SK-N-SH (cell line): ENCODE results near the gene ZNF688. TPM values are rescaled to one million over a fixed set of nuclear protein-coding genes. Genes with fewer than 3 reads are reported as not detected.

Source experiments
- CTCF ChIA-PET: fragments of 300-600, 350-600 bp; formaldehyde crosslinking; extraction: SDS; loops from one replicate; lab custom pipeline; 2021; lab: Yijun Ruan, JAX
- POLR2A ChIA-PET: fragments of 350-600 bp; sonication (Branson Sonifier 250); formaldehyde crosslinking; extraction: SDS; loops from one replicate; lab custom pipeline; 2020; ENCODE audit warnings: antibody characterized with exemption, inconsistent platforms; lab: Yijun Ruan, JAX
- DNase-seq: peaks from one replicate; pipeline ENCODE4 v3.0.0; 2012
- H2AFZ ChIP-seq: fragments of 200-600 bp; sonication (generic); 2 replicates; pipeline ENCODE4 v1.8.1; 2016; ENCODE audit warnings: antibody characterized with exemption, mild to moderate bottlenecking, low read depth
- H3F3A ChIP-seq: fragments of 200-600 bp; sonication (generic); replicated peaks from 2 replicates; pipeline ENCODE3; 2016; ENCODE audit warnings: antibody characterized with exemption, mild to moderate bottlenecking; ENCODE audit not compliant: insufficient read depth
- H3K27ac ChIP-seq, 2 experiments: fragments of 200-500 bp in 1 of 2; fragments of 200-600 bp in 1 of 2; sonication (Bioruptor generic) in 1 of 2; sonication (generic), shearing (Covaris generic) in 1 of 2; 2 replicates each; pipeline versions ENCODE4 v1.5.1 to v1.6.1; 2014 to 2016; ENCODE audit warnings: low read depth in 2 of 2, inconsistent platforms in 1 of 2, low read length in 1 of 2, mild to moderate bottlenecking in 1 of 2, mixed read lengths in 1 of 2
- H3K27me3 ChIP-seq: fragments of 200-600 bp; sonication (generic), shearing (Covaris generic); 2 replicates; pipeline ENCODE4 v1.6.1; 2016; ENCODE audit warnings: mixed run types; ENCODE audit not compliant: insufficient read depth
- H3K36me3 ChIP-seq, 2 experiments: fragments of 200-500 bp in 1 of 2; fragments of 200-600 bp in 1 of 2; sonication (Bioruptor generic) in 1 of 2; sonication (generic) in 1 of 2; replicated peaks in 1 of 2; 2 replicates each; pipeline versions ENCODE3 to v1.5.1; 2014 to 2016; ENCODE audit warnings: low read length in 1 of 2, mild to moderate bottlenecking in 1 of 2; ENCODE audit not compliant: insufficient read depth in 2 of 2, control insufficient read depth in 1 of 2
- H3K4me1 ChIP-seq, 2 experiments: fragments of 200-500 bp in 1 of 2; fragments of 200-600 bp in 1 of 2; sonication (Bioruptor generic) in 1 of 2; sonication (generic), shearing (Covaris generic) in 1 of 2; 2 replicates each; pipeline versions ENCODE4 v1.5.1 to v1.6.1; 2014 to 2016; ENCODE audit warnings: low read depth in 1 of 2, low read length in 1 of 2, mixed run types in 1 of 2; ENCODE audit not compliant: insufficient read depth in 2 of 2, control insufficient read depth in 1 of 2
- H3K4me2 ChIP-seq: fragments of 200-600 bp; sonication (generic), shearing (Covaris generic); 2 replicates; pipeline ENCODE4 v1.6.1; 2017; ENCODE audit warnings: mixed run types
- H3K4me3 ChIP-seq, 2 experiments: fragments of 200-500 bp in 1 of 2; fragments of 200-600 bp in 1 of 2; sonication (Bioruptor generic) in 1 of 2; sonication (generic), shearing (Covaris generic) in 1 of 2; 2 replicates each; pipeline versions ENCODE4 v1.5.1 to v1.8.1; 2014 to 2016; ENCODE audit warnings: low read depth in 2 of 2, inconsistent platforms in 1 of 2, low read length in 1 of 2, mild to moderate bottlenecking in 1 of 2, mixed read lengths in 1 of 2, moderate library complexity in 1 of 2
- H3K79me2 ChIP-seq: fragments of 200-600 bp; sonication (generic); 2 replicates; pipeline ENCODE4 v1.8.1; 2017; ENCODE audit warnings: mild to moderate bottlenecking; ENCODE audit not compliant: insufficient read depth
- H3K9ac ChIP-seq: fragments of 200-600 bp; sonication (generic); 2 replicates; pipeline ENCODE4 v1.6.1; 2017; ENCODE audit warnings: mixed run types
- H3K9me2 ChIP-seq: fragments of 200-600 bp; sonication (generic); 2 replicates; pipeline ENCODE4 v1.6.1; 2017; ENCODE audit warnings: mixed run types
- H3K9me3 ChIP-seq: fragments of 200-600 bp; sonication (generic); 2 replicates; pipeline ENCODE4 v1.6.1; 2017; ENCODE audit warnings: mixed run types, mild to moderate bottlenecking, moderate library complexity
- H4K20me1 ChIP-seq: fragments of 200-600 bp; sonication (generic); 2 replicates; pipeline ENCODE4 v1.6.1; 2017; ENCODE audit warnings: mild to moderate bottlenecking, mixed run types; ENCODE audit not compliant: insufficient read depth
- EZH2phosphoT487 ChIP-seq: fragments of 200-600 bp; sonication (generic); IDR thresholded peaks from 2 replicates; pipeline ENCODE4 v1.6.1; 2017; ENCODE audit warnings: low read depth, mixed run types, mild to moderate bottlenecking, antibody characterized with exemption, moderate library complexity, borderline replicate concordance
- FOXJ3 ChIP-seq: sonication (generic); formaldehyde crosslinking; IDR thresholded peaks from 2 replicates; pipeline ENCODE4 v1.5.1; 2020; ENCODE audit warnings: mild to moderate bottlenecking, missing genetic modification reagents
- GABPA ChIP-seq: IDR thresholded peaks from 2 replicates; pipeline ENCODE4 v1.4.0; 2012; ENCODE audit warnings: low read depth, mild to moderate bottlenecking
- GATA2 ChIP-seq: sonication (generic); formaldehyde crosslinking; IDR thresholded peaks from 2 replicates; pipeline ENCODE4 v1.5.0; 2020; ENCODE audit warnings: mild to moderate bottlenecking, missing genetic modification reagents
- JUND ChIP-seq: IDR thresholded peaks from 2 replicates; pipeline ENCODE4 v1.4.0; 2012
- NRF1 ChIP-seq: IDR thresholded peaks from 2 replicates; pipeline ENCODE4 v1.6.1; 2012; ENCODE audit warnings: low read depth, mild to moderate bottlenecking, low read length
- PBX3 ChIP-seq: IDR thresholded peaks from 2 replicates; pipeline ENCODE4; 2012
- RAD21 ChIP-seq: IDR thresholded peaks from 2 replicates; pipeline ENCODE4 v1.6.1; 2012; ENCODE audit warnings: mild to moderate bottlenecking, low read length
- RCOR1 ChIP-seq: fragments of 150-350 bp; IDR thresholded peaks from 2 replicates; pipeline ENCODE4 v1.6.1; 2017; ENCODE audit warnings: antibody characterized with exemption, low read length
- REST ChIP-seq: IDR thresholded peaks from 2 replicates; pipeline ENCODE4 v1.6.1; 2012; ENCODE audit warnings: mild to moderate bottlenecking, low read depth, low read length, moderate library complexity
- RFX5 ChIP-seq: IDR thresholded peaks from 2 replicates; pipeline ENCODE4 v1.6.1; 2012; ENCODE audit warnings: mild to moderate bottlenecking, improper control_type of control experiment, low read length
- SIN3A ChIP-seq: IDR thresholded peaks from 2 replicates; pipeline ENCODE4 v1.6.1; 2012; ENCODE audit warnings: low read depth, mild to moderate bottlenecking, low read length, moderate library complexity, borderline replicate concordance
- TAF1 ChIP-seq: IDR thresholded peaks from 2 replicates; pipeline ENCODE4 v1.6.1; 2012; ENCODE audit warnings: low read depth, mild to moderate bottlenecking, low read length, moderate library complexity, borderline replicate concordance
- TCF12 ChIP-seq: IDR thresholded peaks from 2 replicates; pipeline ENCODE4 v1.4.0; 2012
- YY1 ChIP-seq: IDR thresholded peaks from 2 replicates; pipeline ENCODE4 v1.4.0; 2012; ENCODE audit warnings: low read depth, mild to moderate bottlenecking
- WGBS: methylation state at CpG from one replicate; pipeline ENCODE4 v1.1.6; 2017; ENCODE audit warnings: low lambda C conversion rate; 5-methylcytosine and 5-hydroxymethylcytosine counted together
- polyA plus RNA-seq, 3 experiments: library from polyadenylated mRNA; depleted of rRNA; stranded (reverse); fragments of >200 nt; gene quantifications; 2 replicates each; pipeline ENCODE4 v1.2.3, GENCODE V29; 2012
- TF ChIP-seq, protein P1 (sequence below): fragments of 150-350 bp; IDR thresholded peaks from 2 replicates; pipeline ENCODE4 v1.6.1; 2017; ENCODE audit warnings: antibody characterized with exemption, low read length, low read depth, borderline replicate concordance
- TF ChIP-seq, protein P2 (sequence below): fragments of 200-600 bp; sonication (generic); IDR thresholded peaks from 2 replicates; pipeline ENCODE4 v1.6.1; 2017; ENCODE audit warnings: antibody characterized with exemption, mild to moderate bottlenecking, moderate library complexity

The ZNF688 gene
- polyA plus RNA-seq, 1 of the 3 experiments (the other 2 are of a cell fraction): 13.4 TPM

- no peak for DNase-seq
- H3K36me3 ChIP-seq: peaks cover 22 to 35% of the 10 kb centered on the region in 2 experiments
- H3K4me1 ChIP-seq: peaks cover under 1 to 5% of the 10 kb centered on the region in 2 experiments; a peak in 2 of 4 replicates
- no peak overlapping the region for H3K4me3 ChIP-seq
- CTCF ChIA-PET: interaction anchor here (1.0 kb wide), 1 partner anchor 32 kb away, joined by 3 read pairs; no protein-coding TSS in a partner anchor
- no peaks in the 10 kb centered on the region for H3K9me2 ChIP-seq
- H3K27me3 ChIP-seq: no peaks in the 10 kb centered on the region
- no peak overlapping the region for H3K4me2 ChIP-seq
- H3K9ac ChIP-seq: no peak overlapping the region
- TF ChIP-seq SIN3A: no peak
- no peak for TF ChIP-seq NRF1
- no peak for TF ChIP-seq GATA2
- no peak for TF ChIP-seq PBX3
- TF ChIP-seq REST: no peak
- TF ChIP-seq TCF12: no peak
- TF ChIP-seq GABPA: no peak
- TF ChIP-seq, all 33 proteins: peak for 0
- Histone ChIP-seq H3K9me3 (no peaks in the 10 kb centered on the region), H3F3A (peaks cover 4% of the 10 kb centered on the region), H4K20me1 (no peaks in the 10 kb centered on the region), H3K79me2 (peaks cover 17% of the 10 kb centered on the region), H3K27ac (no peak overlapping the region), H2AFZ (no peak overlapping the region)
- 89% methylated on average over 7 of the region's 7 CpGs for WGBS
- POLR2A ChIA-PET: no interaction called here
Measured at GRCh38 chr16:30603945-30604315, 32.4 kb upstream of the ZNF688 start.

DNA sequence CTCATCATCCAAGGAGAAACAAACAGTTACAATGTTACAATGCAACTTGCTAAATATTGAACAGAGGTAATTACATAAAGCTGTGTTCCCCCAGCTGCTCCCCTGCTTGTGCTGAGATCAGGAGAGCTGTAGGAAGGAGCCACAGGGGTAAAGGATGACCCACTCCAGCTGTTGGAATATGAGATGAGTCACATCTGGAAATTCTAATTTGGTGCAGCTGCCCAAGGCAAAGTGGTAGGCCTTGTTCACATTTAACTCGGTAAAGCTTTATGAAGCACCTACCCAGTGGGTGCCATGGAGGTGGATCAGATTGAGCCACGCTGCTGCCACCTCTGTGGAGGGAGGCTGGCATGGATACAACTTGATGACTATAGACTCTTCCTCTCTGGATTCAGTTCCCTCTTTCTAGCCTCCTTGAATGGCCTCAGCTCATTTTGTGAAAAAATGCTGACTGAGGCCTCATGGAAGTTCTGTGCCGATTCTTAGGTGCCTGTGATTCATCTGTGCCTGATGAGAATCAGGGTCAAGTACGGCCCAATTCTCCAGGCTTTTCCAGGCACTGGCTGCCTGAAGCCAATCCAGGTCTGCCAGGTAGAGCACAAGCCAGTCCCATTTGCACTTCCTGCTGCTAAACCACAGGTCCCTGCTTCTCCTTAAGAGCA, 31.2 kb upstream of the ZNF688 start:
- H3K27ac ChIP-seq: no peak overlapping the region
- no peak overlapping the region for H3K9ac ChIP-seq
- no peak overlapping the region for H3K4me3 ChIP-seq
- POLR2A ChIA-PET: interaction anchor here (1.4 kb wide), 1 partner anchor 8 kb away, joined by 4 read pairs; the partner anchor contains the start of gene ZNF689
- H4K20me1 ChIP-seq: no peaks in the 10 kb centered on the region
- H2AFZ ChIP-seq: no peak overlapping the region
- DNase-seq: no peak
- H3K9me3 ChIP-seq: no peaks in the 10 kb centered on the region
- peaks cover 22 to 25% of the 10 kb centered on the region in 2 experiments for H3K36me3 ChIP-seq
- no peak overlapping the region for H3K4me2 ChIP-seq
- CTCF ChIA-PET: interaction anchor here (0.7 to 1.1 kb wide), 3 partner anchors 26 to 153 kb away, joined by 3 read pairs; no protein-coding TSS in a partner anchor
- H3K4me1 ChIP-seq: no peaks in the 10 kb centered on the region
- no peaks in the 10 kb centered on the region for H3K9me2 ChIP-seq
- no peaks in the 10 kb centered on the region for H3K27me3 ChIP-seq
- H3K79me2 ChIP-seq: peaks cover 5% of the 10 kb centered on the region; the same call in 1 of the 2 replicates
- peaks cover 4% of the 10 kb centered on the region for H3F3A ChIP-seq
- 81% methylated on average over 2 of the region's 4 CpGs for WGBS
- TF ChIP-seq RAD21: no peak
- TF ChIP-seq, protein P1, sequence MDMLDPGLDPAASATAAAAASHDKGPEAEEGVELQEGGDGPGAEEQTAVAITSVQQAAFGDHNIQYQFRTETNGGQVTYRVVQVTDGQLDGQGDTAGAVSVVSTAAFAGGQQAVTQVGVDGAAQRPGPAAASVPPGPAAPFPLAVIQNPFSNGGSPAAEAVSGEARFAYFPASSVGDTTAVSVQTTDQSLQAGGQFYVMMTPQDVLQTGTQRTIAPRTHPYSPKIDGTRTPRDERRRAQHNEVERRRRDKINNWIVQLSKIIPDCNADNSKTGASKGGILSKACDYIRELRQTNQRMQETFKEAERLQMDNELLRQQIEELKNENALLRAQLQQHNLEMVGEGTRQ: no peak
- no peak for TF ChIP-seq GATA2
- TF ChIP-seq EZH2phosphoT487: no peak
- TF ChIP-seq, protein P2, sequence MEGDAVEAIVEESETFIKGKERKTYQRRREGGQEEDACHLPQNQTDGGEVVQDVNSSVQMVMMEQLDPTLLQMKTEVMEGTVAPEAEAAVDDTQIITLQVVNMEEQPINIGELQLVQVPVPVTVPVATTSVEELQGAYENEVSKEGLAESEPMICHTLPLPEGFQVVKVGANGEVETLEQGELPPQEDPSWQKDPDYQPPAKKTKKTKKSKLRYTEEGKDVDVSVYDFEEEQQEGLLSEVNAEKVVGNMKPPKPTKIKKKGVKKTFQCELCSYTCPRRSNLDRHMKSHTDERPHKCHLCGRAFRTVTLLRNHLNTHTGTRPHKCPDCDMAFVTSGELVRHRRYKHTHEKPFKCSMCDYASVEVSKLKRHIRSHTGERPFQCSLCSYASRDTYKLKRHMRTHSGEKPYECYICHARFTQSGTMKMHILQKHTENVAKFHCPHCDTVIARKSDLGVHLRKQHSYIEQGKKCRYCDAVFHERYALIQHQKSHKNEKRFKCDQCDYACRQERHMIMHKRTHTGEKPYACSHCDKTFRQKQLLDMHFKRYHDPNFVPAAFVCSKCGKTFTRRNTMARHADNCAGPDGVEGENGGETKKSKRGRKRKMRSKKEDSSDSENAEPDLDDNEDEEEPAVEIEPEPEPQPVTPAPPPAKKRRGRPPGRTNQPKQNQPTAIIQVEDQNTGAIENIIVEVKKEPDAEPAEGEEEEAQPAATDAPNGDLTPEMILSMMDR: no peak
- no peak for TF ChIP-seq JUND
- TF ChIP-seq GABPA: no peak
- TF ChIP-seq TAF1: no peak
- no peak for TF ChIP-seq YY1
- TF ChIP-seq FOXJ3 (CRISPR knock-in tag): no peak
- no peak for TF ChIP-seq RCOR1
- TF ChIP-seq RFX5: no peak
